ENCODE measurements around the gene ZFAND5. TPM values are rescaled to one million over a fixed set of nuclear protein-coding genes. Genes with fewer than 3 reads are reported as not detected.
A peak's percentile ranks its signal among the peaks of the same experiment; 100 is the strongest.

Gene ZFAND5
- total and polyA plus RNA-seq, 2 of the 13 experiments (the other 11 are each of a cell fraction or from before 2014, with no cell fraction given): 53.4 to 60.2 TPM

- TF ChIP-seq HDAC2 (CRISPR knock-in tag; IDR thresholded peaks at IDR 0.05) (peak; percentile 35; the same call in 1 of the 2 replicates), CCDC6 (CRISPR knock-in tag; IDR thresholded peaks at IDR 0.05) (peak; percentile 43), CERS6 (CRISPR knock-in tag; IDR thresholded peaks at IDR 0.05) (no peak), RAD21 (CRISPR knock-in tag; IDR thresholded peaks at IDR 0.05) (peak; percentile 55), ZNF335 (CRISPR knock-in tag; IDR thresholded peaks at IDR 0.05) (no peak), HOXA9 (CRISPR knock-in tag; IDR thresholded peaks at IDR 0.05; ENCODE audit: borderline replicate concordance) (peak; percentile 70; the same call in 1 of the 2 replicates), ZBTB49 (CRISPR knock-in tag; IDR thresholded peaks at IDR 0.05; ENCODE audit: borderline replicate concordance) (no peak), ATAD3A (CRISPR knock-in tag; IDR thresholded peaks at IDR 0.05) (peak; percentile 15; the same call in 1 of the 2 replicates), SPEN (CRISPR knock-in tag; IDR thresholded peaks at IDR 0.05; ENCODE audit: low read depth) (peak; percentile 39), SALL2 (CRISPR knock-in tag; IDR thresholded peaks at IDR 0.05) (peak; percentile 94), ZNF414 (CRISPR knock-in tag; IDR thresholded peaks at IDR 0.05) (no peak), ZNF260 (CRISPR knock-in tag; IDR thresholded peaks at IDR 0.05; ENCODE audit: borderline replicate concordance, low read depth) (no peak), EED (CRISPR knock-in tag; IDR thresholded peaks at IDR 0.05) (0 out of 2 replicates have a peak, but pooled peaks have one; percentile 27), TCF7 (IDR thresholded peaks at IDR 0.05; ENCODE audit: low read depth) (no peak), THAP11 (CRISPR knock-in tag; IDR thresholded peaks at IDR 0.05) (no peak; the same call in 1 of the 2 replicates), GATA4 (IDR thresholded peaks at IDR 0.05; ENCODE audit: borderline replicate concordance, low read depth) (peak; percentile 60; the same call in 1 of the 2 replicates), ZNF160 (CRISPR knock-in tag; IDR thresholded peaks at IDR 0.05) (no peak), LBX2 (CRISPR knock-in tag; IDR thresholded peaks at IDR 0.05; ENCODE audit: borderline replicate concordance) (peak; percentile 85), ZNF747 (CRISPR knock-in tag; IDR thresholded peaks at IDR 0.05; ENCODE audit: borderline replicate concordance) (peak; percentile 76; the same call in 1 of the 2 replicates), KDM3A (CRISPR knock-in tag; IDR thresholded peaks at IDR 0.05; ENCODE audit: low read depth) (no peak), ZNF687 (CRISPR knock-in tag; IDR thresholded peaks at IDR 0.05) (no peak)
Measured at GRCh38 chr9:72364679-72365524, at the start of gene ZFAND5 (continued).

All from HepG2 (cell line).